ENCODE results near the gene HLA-F.

HLA-F gene

DNA sequence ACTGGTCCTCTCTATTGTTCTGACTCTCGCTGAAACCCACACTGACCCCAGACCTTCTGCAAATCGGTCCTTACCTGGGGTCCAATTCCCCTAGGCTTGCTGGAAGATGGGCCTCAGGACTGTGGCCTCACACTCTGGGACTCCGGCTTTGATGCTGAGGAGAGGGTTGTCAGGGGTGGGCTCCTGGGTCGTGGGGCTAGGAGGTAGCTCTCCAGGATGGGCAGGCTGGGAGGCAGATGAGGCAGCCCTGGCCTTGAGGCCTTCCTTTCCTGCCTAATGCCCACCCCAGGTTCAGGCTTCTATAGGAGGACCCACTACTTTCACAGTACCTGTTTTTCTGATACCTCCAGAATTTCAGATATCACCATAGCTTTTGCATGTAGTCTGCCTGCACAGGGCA, 21.4 kb downstream of the HLA-F start:
- no peak for DNase-seq

- no peak for DNase-seq
Measured at GRCh38 chr6:29745386-29745785, 22.2 kb downstream of the HLA-F start.

DNA sequence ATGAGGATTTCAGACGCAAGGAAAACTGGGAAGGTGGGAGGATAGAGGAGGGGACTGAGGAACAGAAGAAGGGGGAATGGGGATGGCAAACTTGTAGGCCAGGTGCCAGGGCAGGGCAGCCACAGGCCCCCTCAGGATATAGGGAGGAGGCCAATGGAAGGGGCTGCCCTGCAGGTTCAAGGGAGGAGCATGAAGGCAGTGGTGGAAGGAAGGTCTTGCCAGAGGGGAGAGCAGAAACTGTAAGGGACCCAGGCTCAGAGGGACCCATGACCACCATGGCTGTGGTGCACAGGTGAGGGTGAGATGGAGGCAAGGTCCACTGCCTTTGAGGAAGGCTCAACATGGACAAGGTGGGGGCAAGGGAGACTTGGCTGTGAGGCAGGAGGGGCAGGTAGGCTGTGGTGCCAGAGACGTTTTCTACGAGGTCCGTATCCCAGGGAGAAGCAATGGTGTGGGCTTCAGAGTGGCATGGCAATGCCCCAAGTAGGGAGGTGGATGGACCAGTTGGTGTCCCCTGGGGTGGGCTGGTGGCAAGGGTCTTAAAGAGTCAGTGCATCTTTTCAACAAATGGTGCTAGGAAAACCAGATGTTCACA, 22.7 kb downstream of the HLA-F start:
- DNase-seq: no peak

GRCh38 chr6:29746846-29747687, 23.8 kb downstream of the HLA-F start:
- no peak for DNase-seq

DNA sequence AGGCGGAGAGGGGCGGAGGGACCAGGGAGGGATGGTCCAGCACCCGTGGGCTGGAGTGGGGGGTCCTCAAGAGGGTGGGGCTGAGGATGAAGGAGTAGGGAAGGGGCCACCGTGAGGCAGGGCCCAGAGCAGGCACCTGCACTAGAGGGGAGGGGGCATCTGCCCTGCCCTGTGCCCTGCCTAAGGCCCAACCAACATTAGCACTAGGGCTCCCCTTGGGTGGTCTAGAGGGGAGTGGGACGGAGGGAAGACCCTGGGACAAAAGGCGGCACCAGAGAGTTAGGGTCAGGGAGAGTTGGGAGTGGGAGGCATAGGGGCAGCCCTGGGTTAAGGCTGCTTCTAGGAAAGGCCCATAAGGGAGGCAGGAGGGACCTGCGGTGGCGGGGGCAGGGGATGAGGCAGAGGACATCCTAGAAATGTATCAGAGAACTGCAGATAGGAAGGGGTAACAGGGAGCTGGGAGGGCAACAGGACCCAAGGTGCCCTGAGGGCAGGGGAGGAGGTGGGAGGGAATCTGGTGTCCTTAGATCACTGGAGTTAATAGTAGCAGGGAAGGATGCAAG, 24.5 kb downstream of the HLA-F start:
- DNase-seq: no peak

- peak; percentile 78 for DNase-seq
Measured at GRCh38 chr6:29748391-29749307, 25.4 kb downstream of the HLA-F start.

DNA sequence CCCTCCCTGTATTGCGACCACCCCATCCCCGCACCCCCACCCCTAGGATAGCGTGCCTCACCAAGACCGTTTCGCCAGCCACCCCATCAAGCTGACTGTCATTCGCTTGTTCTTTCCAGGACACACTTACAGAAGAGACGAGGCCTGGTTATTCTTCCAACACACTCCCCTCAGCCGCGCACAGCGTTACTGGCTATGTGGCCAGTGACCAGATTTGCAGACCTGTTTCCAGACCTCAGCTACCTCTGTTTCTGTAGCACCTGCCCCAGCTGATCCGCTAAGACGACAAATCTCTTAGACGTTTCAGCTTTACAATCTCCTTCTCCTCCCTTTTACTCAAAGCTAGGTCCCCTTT, 26.1 kb downstream of the HLA-F start:
- DNase-seq: no peak

GRCh38 chr6:29749668-29750067, 26.4 kb downstream of the HLA-F start:
- DNase-seq: no peak

DNA sequence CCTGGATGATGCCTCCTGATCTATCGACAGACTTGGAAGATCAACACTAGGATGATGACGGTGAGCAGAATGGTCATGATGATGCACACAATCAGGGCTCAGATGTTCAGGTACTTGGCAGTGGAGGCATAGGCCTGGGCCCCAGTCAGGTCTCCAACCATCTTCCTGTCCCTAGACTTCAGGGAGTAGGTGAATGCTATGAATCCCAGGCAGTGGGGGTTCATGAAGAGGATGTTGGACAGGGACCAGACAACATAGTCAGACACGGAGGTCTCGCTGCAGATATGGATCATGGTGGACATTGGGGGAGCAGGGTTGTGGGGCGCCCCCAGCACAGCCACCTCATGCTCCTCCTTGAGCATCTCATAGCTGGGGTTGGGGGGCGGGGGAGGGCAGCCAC, 27.5 kb downstream of the HLA-F start:
- no peak for DNase-seq

- DNase-seq: no peak
Measured at GRCh38 chr6:29751480-29751879, 28.2 kb downstream of the HLA-F start.

- peak; percentile 82 for DNase-seq
Measured at GRCh38 chr6:29752451-29753308, 29.4 kb downstream of the HLA-F start.

GRCh38 chr6:29753309-29753644, 30.0 kb downstream of the HLA-F start:
- no peak for DNase-seq

DNA sequence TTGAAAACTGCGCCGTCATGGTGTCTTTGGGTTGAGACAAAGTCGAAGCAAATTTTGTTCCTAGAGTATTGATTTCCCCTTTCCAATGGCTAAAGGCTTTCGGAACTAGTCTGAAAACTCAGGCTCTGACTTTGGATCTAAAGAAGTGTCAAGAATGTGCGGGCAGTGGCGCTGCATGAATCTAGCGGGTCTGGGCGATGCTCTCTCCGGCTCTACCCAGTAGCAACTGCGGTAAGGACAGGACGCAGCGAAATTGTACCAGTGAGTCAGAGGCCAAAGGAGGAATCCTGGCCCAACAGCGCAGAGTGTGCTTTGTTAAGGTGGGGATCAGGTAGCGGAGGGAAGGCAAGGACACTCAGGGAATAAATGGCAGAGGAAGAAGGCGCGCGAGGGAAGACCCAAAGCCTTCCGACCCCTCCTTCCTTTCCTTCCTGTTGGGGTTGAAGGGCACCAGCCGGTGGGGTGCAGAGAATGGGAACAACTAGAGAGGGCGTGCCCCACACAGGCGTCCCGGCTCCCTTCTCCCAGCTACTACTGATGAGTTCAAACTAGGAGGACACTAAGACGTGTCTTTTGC, 32.1 kb downstream of the HLA-F start:
- DNase-seq: no peak

DNA sequence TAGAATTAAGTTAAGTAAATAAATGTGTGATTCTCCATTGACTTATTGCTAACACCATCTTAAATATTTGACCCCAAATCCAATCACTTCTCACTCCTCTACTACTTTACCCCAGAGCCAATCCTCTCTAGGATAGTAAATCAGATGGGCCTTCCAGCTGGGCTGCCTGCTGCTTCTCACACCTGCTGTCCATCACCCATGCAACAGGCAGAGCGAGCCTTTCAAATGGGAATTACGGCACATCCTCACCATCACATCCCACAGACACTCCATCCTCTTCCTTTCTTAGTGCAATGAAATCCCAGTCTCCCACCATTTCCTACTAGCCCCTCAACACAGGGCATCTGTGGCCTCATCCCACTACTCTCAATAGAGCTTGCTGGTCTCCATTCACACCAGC, 34.0 kb downstream of the HLA-F start:
- DNase-seq: no peak

DNA sequence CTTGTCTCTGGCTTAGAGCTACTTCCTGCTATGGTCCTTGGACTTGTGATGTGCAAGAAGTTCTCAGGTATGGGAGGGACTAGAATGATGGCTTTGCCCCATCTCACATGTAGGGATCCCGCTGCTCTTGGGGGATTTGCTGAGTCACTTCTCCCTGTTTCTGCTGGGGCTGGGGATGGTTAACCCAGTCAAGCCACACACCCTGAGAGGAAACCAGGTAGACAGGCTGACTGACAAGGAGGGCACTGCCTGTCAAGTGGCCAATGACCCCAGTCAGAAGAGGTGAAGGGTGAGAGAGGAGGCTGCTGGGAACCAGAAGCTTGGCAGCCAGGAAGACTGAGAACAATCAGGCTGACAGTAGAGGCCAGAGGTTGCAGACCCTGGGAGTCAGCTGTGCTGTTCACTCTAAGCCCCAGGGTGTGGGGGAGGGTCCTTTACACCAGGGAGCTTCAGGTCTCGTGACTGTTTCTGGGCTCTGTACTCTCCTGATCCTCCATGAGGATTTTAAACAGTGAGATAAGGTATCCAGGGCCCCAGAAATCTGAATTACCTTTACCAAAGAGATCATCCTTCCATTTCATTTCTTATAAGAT, 34.6 kb downstream of the HLA-F start:
- no peak for DNase-seq

GRCh38 chr6:29758761-29759160, 35.5 kb downstream of the HLA-F start:
- no peak for DNase-seq

- no peak for DNase-seq
Measured at GRCh38 chr6:29759457-29759856, 36.2 kb downstream of the HLA-F start.

- no peak for DNase-seq
Measured at GRCh38 chr6:29760328-29760727, 37.1 kb downstream of the HLA-F start.

DNA sequence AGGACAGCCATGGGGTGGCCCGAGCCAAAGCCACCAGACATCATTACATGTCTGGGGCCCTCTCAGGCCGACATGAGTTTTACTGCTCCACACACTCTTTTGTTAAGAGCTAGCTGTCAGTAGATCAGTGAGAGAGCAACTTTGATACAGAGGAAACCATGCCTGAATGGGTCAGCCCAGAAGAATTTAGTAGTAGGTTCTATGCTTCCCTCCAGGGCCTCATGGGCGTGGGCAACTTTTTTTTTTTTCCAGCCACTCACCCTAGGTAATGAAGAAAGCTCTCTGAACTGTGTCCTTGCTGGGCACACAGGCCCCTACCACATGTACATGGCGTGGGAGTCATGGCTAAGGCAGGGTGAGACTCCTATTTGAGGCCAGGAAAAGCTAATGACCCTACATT, 38.8 kb downstream of the HLA-F start:
- DNase-seq: no peak

- DNase-seq: no peak
Measured at GRCh38 chr6:29762781-29763214, 39.6 kb downstream of the HLA-F start.

DNA sequence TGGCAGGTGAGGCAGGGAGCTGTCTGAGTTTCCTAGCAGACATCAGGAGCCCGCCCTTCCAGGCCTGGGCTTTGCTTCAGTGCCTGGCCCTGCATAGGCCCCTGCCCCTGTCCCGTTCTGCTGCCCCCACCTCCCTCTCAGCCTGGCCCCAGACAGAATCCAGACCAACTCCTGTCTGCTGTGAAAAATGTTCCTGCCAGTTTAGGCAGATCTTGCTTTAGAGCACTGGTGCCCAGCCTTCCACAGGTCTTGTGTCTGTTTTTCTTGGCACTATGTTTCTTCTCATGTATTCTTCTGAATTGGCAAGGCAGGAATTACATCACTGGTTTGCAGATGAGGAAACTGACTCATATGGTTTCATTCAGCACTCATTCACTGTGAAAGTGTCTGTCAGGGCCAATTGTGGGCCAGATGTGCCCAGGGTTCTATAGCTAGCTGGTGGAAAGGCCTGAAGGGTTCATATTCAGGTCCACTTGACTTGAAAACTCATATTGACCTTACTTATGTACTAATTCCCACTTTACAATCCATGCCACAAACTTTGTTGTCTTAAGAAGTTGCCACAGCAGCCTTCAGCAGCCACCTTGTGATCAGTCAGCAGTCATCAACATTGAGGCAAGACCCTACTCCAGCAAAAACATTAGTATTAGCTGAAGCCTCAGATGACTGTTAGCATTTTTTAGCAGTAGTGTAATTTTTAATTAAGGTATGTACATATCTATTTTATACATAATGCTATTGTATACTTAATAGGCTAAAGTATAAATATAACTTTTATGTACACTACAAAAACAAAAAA, 40.5 kb downstream of the HLA-F start:
- peak in 1 of 2 donors; percentile 10 for DNase-seq
